HEK293 (cell line): ENCODE results near the gene USP46.

Experiments
- ATF2 ChIP-seq: fragments of 450-650 bp; formaldehyde crosslinking; IDR thresholded peaks from 2 replicates; pipeline ENCODE4 v1.5.1; 2016; ENCODE audit warnings: missing biosample characterization, missing genetic modification characterization, low read depth
- CTCF ChIP-seq: fragments of 450-650 bp; formaldehyde crosslinking; IDR thresholded peaks from 2 replicates; pipeline ENCODE4 v1.5.1; 2016; ENCODE audit warnings: missing biosample characterization, missing genetic modification characterization
- REST ChIP-seq: fragments of 450-650 bp; formaldehyde crosslinking; IDR thresholded peaks from 2 replicates; pipeline ENCODE4 v1.5.1; 2016; ENCODE audit warnings: missing biosample characterization, missing genetic modification characterization
- SP7 ChIP-seq: fragments of 450-650 bp; formaldehyde crosslinking; IDR thresholded peaks from 2 replicates; pipeline ENCODE4 v1.5.1; 2016; ENCODE audit warnings: missing biosample characterization, missing genetic modification characterization
- ZNF133 ChIP-seq: fragments of 450-650 bp; formaldehyde crosslinking; IDR thresholded peaks from 2 replicates; pipeline ENCODE4 v1.5.1; 2016; ENCODE audit warnings: missing biosample characterization, missing genetic modification characterization
- ZNF239 ChIP-seq: fragments of 450-650 bp; formaldehyde crosslinking; IDR thresholded peaks from 2 replicates; pipeline ENCODE4 v1.5.1; 2016; ENCODE audit warnings: missing biosample characterization, missing genetic modification characterization
- ZNF704 ChIP-seq: fragments of 450-650 bp; formaldehyde crosslinking; IDR thresholded peaks from 2 replicates; pipeline ENCODE4 v1.5.1; 2016; ENCODE audit warnings: missing biosample characterization, missing genetic modification characterization
- ZNF777 ChIP-seq: fragments of 450-650 bp; formaldehyde crosslinking; IDR thresholded peaks from 2 replicates; pipeline ENCODE4 v1.5.1; 2017; ENCODE audit warnings: missing biosample characterization, missing genetic modification characterization, borderline replicate concordance

GRCh38 chr4:52693492-52693891 lies 34.4 kb upstream of the USP46 start:
- TF ChIP-seq CTCF (tag by site-specific recombination) (no peak), ZNF239 (tag by site-specific recombination) (no peak), ZNF777 (tag by site-specific recombination) (no peak), ZNF704 (tag by site-specific recombination) (no peak), ATF2 (no peak), ZNF133 (tag by site-specific recombination) (no peak), REST (tag by site-specific recombination) (no peak), SP7 (tag by site-specific recombination) (no peak)
